HepG2 (cell line): ENCODE data around the gene ESPN. TPM values are rescaled to one million over a fixed set of nuclear protein-coding genes. Genes with fewer than 3 reads are reported as not detected.
A peak's percentile ranks its signal among the peaks of the same experiment; 100 is the strongest.

Experiments used
- ETV6 ChIP-seq: sonication (generic); formaldehyde crosslinking; conservative IDR thresholded peaks from 2 replicates; pipeline ENCODE4 v1.4.0; 2020; ENCODE audit warnings: missing genetic modification reagents
- NFKB2 ChIP-seq: sonication (generic); formaldehyde crosslinking; IDR thresholded peaks from 2 replicates; pipeline ENCODE4 v1.4.0; 2020; ENCODE audit warnings: missing genetic modification reagents, borderline replicate concordance
- REXO4 ChIP-seq: sonication (generic); formaldehyde crosslinking; IDR thresholded peaks from 2 replicates; pipeline ENCODE4 v1.8.0; 2022; ENCODE audit warnings: missing genetic modification reagents, mild to moderate bottlenecking, borderline replicate concordance
- SMARCC2 ChIP-seq: fragments of 450-650 bp; IDR thresholded peaks from 2 replicates; pipeline ENCODE4 v1.6.1; 2017; ENCODE audit warnings: antibody characterized with exemption, mild to moderate bottlenecking
- TBL1XR1 ChIP-seq: fragments of 150-350 bp; IDR thresholded peaks from 2 replicates; pipeline ENCODE4 v1.6.1; 2014; ENCODE audit warnings: borderline replicate concordance, low read length; ENCODE audit not compliant: partially characterized antibody
- TRIM24 ChIP-seq: sonication (generic); formaldehyde crosslinking; IDR thresholded peaks from 2 replicates; pipeline ENCODE4 v1.8.0; 2022; ENCODE audit warnings: mild to moderate bottlenecking, missing genetic modification reagents
- U2AF2 ChIP-seq: fragments of 200-400 bp; formaldehyde crosslinking; IDR thresholded peaks from 2 replicates; pipeline ENCODE4 v1.6.1; 2017; ENCODE audit warnings: low read depth, mild to moderate bottlenecking, low read length
- ZFP82 ChIP-seq: sonication (generic); formaldehyde crosslinking; IDR thresholded peaks from 2 replicates; pipeline ENCODE4 v1.5.1; 2020; ENCODE audit warnings: mild to moderate bottlenecking, missing genetic modification reagents, borderline replicate concordance
- ZNF792 ChIP-seq: IDR thresholded peaks from 2 replicates; pipeline ENCODE4 v1.6.1; 2016
- ZSCAN20 ChIP-seq: sonication (generic); formaldehyde crosslinking; IDR thresholded peaks from 2 replicates; pipeline ENCODE4 v1.4.0; 2020; ENCODE audit warnings: missing genetic modification reagents, mild to moderate bottlenecking, borderline replicate concordance
- polyA plus RNA-seq, 8 experiments: library from polyadenylated mRNA; depleted of rRNA in 3 of 8; stranded (reverse) in 7 of 8; unstranded in 1 of 8; fragments of >200 nt; fragmentation: Illumina TruSeq in 4 of 8; extraction: Trizol in 4 of 8; gene quantifications; 2 replicates each; pipeline versions ENCODE4 v1.2.1 to v1.2.3, GENCODE V29; 2011 to 2016; ENCODE audit warnings: low read depth in 4 of 8, missing spikeins in 1 of 8, mixed read lengths in 1 of 8; ENCODE audit not compliant: insufficient read depth in 1 of 8
- total RNA-seq, 5 experiments: library from RNA; depleted of rRNA; stranded (reverse); fragments of >200 nt; fragmentation: Illumina TruSeq; extraction: Trizol; gene quantifications; 2 replicates each; pipeline ENCODE4 v1.2.3, GENCODE V29; 2016; ENCODE audit warnings: low read depth in 1 of 5
- TF ChIP-seq, protein P1 (sequence below): sonication (generic); formaldehyde crosslinking; IDR thresholded peaks from 2 replicates; pipeline ENCODE4 v1.4.0; 2020; ENCODE audit warnings: missing genetic modification reagents, mild to moderate bottlenecking, borderline replicate concordance
- TF ChIP-seq, protein P2 (sequence below): sonication (generic); formaldehyde crosslinking; IDR thresholded peaks from 2 replicates; pipeline ENCODE4 v1.8.1; 2023; ENCODE audit warnings: missing genetic modification reagents, mild to moderate bottlenecking, borderline replicate concordance
- TF ChIP-seq, protein P3 (sequence below): sonication (generic); formaldehyde crosslinking; IDR thresholded peaks from 2 replicates; pipeline ENCODE4 v1.4.0; 2020; ENCODE audit warnings: mild to moderate bottlenecking, low read depth, missing genetic modification reagents
- TF ChIP-seq, protein P4 (sequence below): sonication (generic); formaldehyde crosslinking; IDR thresholded peaks from 2 replicates; pipeline ENCODE4 v1.4.0; 2020; ENCODE audit warnings: low read depth, missing genetic modification reagents
- TF ChIP-seq, protein P5 (sequence below): sonication (generic); formaldehyde crosslinking; conservative IDR thresholded peaks from 2 replicates; pipeline ENCODE4 v1.8.1; 2023; ENCODE audit warnings: missing genetic modification reagents
- TF ChIP-seq, protein P6 (sequence below): sonication (generic); formaldehyde crosslinking; IDR thresholded peaks from 2 replicates; pipeline ENCODE4 v1.5.1; 2020; ENCODE audit warnings: missing genetic modification reagents, mild to moderate bottlenecking, borderline replicate concordance

Gene ESPN
- total and polyA plus RNA-seq, 2 of the 13 experiments (the other 11 are each of a cell fraction or from before 2014, with no cell fraction given): 48.6 to 54.2 TPM

DNA sequence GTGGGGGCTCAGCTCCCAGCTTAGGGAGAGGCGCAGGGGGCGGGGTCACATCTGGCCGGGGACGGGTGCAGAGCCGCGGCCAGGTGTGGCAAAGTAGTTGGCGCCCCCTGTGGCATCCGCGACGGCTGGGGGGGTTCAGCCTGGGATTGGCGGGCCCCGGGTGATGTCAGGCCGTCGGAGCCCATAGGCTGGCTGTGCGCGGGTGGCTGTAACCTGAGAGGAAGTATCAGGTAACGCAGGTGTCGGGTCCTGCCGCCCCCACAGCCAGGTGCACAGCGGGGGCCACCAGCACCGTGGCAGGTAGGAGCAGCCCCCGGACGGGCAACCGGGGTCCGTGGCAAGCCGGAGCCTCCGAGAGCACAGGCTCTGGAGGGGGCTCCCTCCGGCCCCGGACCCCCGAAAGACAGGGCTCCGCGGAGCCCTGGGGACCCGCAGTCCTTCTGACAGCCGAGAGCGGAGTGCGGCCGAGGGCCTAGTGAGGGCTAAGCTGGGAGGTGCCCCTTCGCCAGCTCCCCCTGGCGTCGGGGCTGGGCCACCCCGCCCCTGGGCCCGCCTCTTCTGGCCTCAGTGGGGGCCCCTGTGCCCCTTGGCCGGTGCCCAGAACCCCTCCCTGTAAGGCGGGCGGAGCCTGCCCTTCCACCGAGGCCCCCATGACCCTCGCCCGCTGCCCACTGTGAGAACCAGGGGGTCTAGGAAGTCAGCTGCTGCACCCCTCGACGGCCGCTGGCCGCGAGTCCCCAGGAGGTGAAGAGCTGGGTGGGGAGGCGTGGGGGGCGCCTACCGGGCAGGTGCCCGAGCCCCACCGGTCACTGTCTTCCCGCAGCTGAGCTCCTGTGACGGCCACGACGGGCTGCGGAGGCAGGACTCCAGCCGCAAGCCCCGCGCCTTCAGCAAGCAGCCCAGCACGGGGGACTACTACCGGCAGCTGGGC lies 23.5 kb downstream of the ESPN start (continued):
- TF ChIP-seq, protein P1, sequence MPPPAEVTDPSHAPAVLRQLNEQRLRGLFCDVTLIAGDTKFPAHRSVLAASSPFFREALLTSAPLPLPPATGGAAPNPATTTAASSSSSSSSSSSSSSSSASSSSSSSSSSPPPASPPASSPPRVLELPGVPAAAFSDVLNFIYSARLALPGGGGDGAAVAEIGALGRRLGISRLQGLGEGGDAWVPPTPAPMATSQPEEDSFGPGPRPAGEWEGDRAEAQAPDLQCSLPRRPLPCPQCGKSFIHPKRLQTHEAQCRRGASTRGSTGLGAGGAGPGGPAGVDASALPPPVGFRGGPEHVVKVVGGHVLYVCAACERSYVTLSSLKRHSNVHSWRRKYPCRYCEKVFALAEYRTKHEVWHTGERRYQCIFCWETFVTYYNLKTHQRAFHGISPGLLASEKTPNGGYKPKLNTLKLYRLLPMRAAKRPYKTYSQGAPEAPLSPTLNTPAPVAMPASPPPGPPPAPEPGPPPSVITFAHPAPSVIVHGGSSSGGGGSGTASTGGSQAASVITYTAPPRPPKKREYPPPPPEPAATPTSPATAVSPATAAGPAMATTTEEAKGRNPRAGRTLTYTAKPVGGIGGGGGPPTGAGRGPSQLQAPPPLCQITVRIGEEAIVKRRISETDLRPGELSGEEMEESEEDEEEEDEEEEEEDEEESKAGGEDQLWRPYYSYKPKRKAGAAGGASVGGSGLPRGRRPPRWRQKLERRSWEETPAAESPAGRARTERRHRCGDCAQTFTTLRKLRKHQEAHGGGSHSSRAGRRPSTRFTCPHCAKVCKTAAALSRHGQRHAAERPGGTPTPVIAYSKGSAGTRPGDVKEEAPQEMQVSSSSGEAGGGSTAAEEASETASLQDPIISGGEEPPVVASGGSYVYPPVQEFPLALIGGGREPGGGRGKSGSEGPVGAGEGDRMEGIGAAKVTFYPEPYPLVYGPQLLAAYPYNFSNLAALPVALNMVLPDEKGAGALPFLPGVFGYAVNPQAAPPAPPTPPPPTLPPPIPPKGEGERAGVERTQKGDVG (CRISPR knock-in tag): no peak
- TF ChIP-seq, protein P2, sequence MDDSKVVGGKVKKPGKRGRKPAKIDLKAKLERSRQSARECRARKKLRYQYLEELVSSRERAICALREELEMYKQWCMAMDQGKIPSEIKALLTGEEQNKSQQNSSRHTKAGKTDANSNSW (CRISPR knock-in tag): no peak; the same call in 1 of the 2 replicates
- TF ChIP-seq, protein P3, sequence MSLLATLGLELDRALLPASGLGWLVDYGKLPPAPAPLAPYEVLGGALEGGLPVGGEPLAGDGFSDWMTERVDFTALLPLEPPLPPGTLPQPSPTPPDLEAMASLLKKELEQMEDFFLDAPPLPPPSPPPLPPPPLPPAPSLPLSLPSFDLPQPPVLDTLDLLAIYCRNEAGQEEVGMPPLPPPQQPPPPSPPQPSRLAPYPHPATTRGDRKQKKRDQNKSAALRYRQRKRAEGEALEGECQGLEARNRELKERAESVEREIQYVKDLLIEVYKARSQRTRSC (CRISPR knock-in tag): no peak
- TF ChIP-seq ETV6 (CRISPR knock-in tag) (0 out of 2 replicates have a peak, but pooled peaks have one; percentile 24), REXO4 (CRISPR knock-in tag) (no peak), ZFP82 (no peak), ZSCAN20 (CRISPR knock-in tag) (peak; percentile 71), U2AF2 (no peak), TBL1XR1 (no peak), TRIM24 (CRISPR knock-in tag) (no peak), SMARCC2 (no peak), ZNF792 (CRISPR knock-in tag) (no peak), NFKB2 (peak; percentile 19; the same call in 1 of the 2 replicates)
- TF ChIP-seq, protein P4, sequence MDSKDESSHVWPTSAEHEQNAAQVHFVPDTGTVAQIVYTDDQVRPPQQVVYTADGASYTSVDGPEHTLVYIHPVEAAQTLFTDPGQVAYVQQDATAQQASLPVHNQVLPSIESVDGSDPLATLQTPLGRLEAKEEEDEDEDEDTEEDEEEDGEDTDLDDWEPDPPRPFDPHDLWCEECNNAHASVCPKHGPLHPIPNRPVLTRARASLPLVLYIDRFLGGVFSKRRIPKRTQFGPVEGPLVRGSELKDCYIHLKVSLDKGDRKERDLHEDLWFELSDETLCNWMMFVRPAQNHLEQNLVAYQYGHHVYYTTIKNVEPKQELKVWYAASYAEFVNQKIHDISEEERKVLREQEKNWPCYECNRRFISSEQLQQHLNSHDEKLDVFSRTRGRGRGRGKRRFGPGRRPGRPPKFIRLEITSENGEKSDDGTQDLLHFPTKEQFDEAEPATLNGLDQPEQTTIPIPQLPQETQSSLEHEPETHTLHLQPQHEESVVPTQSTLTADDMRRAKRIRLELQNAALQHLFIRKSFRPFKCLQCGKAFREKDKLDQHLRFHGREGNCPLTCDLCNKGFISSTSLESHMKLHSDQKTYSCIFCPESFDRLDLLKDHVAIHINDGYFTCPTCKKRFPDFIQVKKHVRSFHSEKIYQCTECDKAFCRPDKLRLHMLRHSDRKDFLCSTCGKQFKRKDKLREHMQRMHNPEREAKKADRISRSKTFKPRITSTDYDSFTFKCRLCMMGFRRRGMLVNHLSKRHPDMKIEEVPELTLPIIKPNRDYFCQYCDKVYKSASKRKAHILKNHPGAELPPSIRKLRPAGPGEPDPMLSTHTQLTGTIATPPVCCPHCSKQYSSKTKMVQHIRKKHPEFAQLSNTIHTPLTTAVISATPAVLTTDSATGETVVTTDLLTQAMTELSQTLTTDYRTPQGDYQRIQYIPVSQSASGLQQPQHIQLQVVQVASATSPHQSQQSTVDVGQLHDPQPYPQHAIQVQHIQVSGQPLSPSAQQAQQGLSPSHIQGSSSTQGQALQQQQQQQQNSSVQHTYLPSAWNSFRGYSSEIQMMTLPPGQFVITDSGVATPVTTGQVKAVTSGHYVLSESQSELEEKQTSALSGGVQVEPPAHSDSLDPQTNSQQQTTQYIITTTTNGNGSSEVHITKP (CRISPR knock-in tag): no peak
- TF ChIP-seq, protein P5, sequence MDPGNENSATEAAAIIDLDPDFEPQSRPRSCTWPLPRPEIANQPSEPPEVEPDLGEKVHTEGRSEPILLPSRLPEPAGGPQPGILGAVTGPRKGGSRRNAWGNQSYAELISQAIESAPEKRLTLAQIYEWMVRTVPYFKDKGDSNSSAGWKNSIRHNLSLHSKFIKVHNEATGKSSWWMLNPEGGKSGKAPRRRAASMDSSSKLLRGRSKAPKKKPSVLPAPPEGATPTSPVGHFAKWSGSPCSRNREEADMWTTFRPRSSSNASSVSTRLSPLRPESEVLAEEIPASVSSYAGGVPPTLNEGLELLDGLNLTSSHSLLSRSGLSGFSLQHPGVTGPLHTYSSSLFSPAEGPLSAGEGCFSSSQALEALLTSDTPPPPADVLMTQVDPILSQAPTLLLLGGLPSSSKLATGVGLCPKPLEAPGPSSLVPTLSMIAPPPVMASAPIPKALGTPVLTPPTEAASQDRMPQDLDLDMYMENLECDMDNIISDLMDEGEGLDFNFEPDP (CRISPR knock-in tag): no peak
- TF ChIP-seq, protein P6, sequence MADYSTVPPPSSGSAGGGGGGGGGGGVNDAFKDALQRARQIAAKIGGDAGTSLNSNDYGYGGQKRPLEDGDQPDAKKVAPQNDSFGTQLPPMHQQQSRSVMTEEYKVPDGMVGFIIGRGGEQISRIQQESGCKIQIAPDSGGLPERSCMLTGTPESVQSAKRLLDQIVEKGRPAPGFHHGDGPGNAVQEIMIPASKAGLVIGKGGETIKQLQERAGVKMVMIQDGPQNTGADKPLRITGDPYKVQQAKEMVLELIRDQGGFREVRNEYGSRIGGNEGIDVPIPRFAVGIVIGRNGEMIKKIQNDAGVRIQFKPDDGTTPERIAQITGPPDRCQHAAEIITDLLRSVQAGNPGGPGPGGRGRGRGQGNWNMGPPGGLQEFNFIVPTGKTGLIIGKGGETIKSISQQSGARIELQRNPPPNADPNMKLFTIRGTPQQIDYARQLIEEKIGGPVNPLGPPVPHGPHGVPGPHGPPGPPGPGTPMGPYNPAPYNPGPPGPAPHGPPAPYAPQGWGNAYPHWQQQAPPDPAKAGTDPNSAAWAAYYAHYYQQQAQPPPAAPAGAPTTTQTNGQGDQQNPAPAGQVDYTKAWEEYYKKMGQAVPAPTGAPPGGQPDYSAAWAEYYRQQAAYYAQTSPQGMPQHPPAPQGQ (CRISPR knock-in tag): no peak
